Mesodermal cell (in vitro differentiated cells): ENCODE data around the gene RAMACL.

ENCODE experiments used
- H3K27ac ChIP-seq: 2 replicates; pipeline ENCODE4 v1.7.0; 2013; ENCODE audit warnings: mild to moderate bottlenecking, low read depth, low read length, moderate library complexity; ENCODE audit not compliant: severe bottlenecking
- H3K36me3 ChIP-seq: 2 replicates; pipeline ENCODE4 v1.7.1; 2013; ENCODE audit warnings: mild to moderate bottlenecking, low read length, moderate library complexity; ENCODE audit not compliant: control insufficient read depth, insufficient read depth
- H3K4me1 ChIP-seq: one replicate; pipeline ENCODE4 v1.7.1; 2013; ENCODE audit warnings: mild to moderate bottlenecking, low read length; ENCODE audit not compliant: insufficient read depth, control insufficient read depth, poor library complexity, severe bottlenecking
- H3K4me3 ChIP-seq: 2 replicates; pipeline ENCODE4 v1.7.0; 2013; ENCODE audit warnings: low read length, control low read depth, mild to moderate bottlenecking; ENCODE audit not compliant: insufficient read depth, poor library complexity, severe bottlenecking; ENCODE audit errors: extremely low read depth
- H3K9me3 ChIP-seq: 2 replicates; pipeline ENCODE4 v1.7.1; 2013; ENCODE audit warnings: mild to moderate bottlenecking, low read length, moderate library complexity; ENCODE audit not compliant: control insufficient read depth
- WGBS, 2 experiments: methylation state at CpG; one replicate each; pipeline ENCODE4 v1.1.5; 2013; ENCODE audit warnings: missing lambda C conversion rate in 2 of 2; ENCODE audit not compliant: insufficient coverage in 2 of 2; 5-methylcytosine and 5-hydroxymethylcytosine counted together

Gene RAMACL

DNA sequence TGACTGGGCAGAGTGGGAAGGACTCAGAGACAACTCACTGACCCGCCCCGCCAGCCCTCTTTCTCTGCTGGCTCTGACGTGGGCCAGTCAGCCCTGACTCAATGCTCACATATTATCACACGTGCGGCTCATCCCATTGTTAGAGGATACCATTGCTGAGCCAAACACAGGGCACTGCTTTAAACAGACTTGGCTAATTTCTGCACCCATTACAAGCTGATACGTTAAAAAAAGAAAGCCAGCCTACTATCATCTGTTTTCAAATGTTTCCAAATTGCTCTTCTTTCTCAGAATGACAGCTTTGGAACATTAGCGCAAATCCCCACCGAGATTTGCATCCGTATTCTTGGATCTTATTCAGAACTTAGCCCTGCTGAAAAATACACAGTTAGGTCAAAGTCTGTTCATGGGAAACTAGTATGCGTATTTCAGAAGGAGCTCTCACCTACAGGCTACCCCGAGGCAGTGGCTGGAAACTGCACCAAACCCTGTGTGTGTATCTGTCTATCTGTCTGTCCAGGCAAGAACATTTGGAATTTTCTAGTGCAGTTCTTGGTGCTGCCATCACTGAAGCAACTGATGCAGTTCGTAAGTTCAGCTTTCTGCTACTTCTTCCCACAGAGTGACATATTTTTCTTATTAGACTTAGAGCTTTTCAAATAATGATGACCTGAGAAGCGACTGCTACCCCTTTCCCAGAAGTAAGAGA, 32.8 kb downstream of the RAMACL start:
- Histone ChIP-seq H3K4me1 (peaks cover 8% of the 10 kb centered on the region), H3K36me3 (no peaks in the 10 kb centered on the region), H3K4me3 (no peak overlapping the region), H3K27ac (no peak overlapping the region), H3K9me3 (no peaks in the 10 kb centered on the region)
- WGBS, 2 experiments, result 83 to 84% methylated on average over 11 to 13 of the region's 13 CpGs

DNA sequence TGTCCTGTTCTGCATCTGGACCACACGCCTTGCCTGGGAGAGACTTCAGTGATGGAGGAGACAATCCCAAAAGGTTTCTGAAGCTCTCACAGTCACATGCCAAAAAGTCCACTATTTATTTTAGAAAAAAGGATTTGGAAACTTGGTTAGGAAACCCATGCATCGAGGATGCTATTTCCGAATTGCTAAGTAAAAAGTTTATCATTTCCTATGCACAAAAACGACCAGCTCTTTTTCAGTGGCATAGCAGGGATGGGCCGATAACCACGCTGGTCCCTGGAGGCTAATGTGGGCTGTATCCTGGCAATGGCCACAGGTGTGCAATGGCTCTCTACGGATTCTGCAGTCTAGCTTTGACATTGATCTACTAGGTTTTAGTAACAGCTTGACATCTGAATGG, 33.9 kb downstream of the RAMACL start:
- WGBS, 2 experiments, result 89 to 90% methylated on average over 3 to 5 of the region's 7 CpGs
- no peak overlapping the region for H3K4me3 ChIP-seq
- H3K27ac ChIP-seq, result no peak overlapping the region
- peaks cover 8% of the 10 kb centered on the region for H3K4me1 ChIP-seq
- H3K9me3 ChIP-seq, result no peaks in the 10 kb centered on the region
- H3K36me3 ChIP-seq, result no peaks in the 10 kb centered on the region

DNA sequence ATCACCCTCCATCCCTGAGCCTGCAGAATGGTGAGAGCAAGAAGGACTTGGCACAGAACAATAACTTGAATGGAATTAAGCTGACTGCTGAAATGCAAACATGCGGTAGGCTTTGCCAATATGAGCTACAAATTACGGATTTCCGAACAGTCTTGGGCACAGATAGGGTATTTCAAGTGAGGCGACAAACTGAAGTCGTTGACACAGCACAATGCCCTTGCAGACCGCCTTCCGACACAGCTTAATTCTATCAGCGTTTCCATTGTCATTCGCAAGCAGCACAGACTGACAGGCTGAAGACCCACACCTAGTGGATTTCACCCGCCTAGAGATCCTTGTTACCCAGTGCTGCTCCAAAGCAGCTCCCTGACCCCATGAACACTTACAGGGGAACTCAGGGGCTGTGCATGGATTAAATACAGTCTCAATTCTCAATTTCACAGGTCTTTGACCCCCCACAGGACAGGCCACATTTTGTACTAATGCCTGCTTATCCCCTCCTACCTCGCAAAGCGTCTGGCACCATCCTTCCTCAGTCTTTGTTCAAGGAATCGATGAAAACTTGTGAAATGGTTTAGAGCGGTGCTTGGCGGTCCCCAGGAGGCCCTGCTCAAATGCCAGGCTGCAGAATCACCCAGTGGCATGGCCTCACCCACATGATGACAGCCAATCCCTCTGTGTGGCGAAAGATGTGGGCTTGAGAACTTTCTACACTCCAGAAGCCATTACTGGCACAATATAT, 34.6 kb downstream of the RAMACL start:
- Histone ChIP-seq H3K27ac (no peak overlapping the region), H3K4me3 (no peak overlapping the region), H3K9me3 (no peaks in the 10 kb centered on the region), H3K4me1 (peaks cover 8% of the 10 kb centered on the region), H3K36me3 (no peaks in the 10 kb centered on the region)
- 61 to 66% methylated on average over 15 to 16 of the region's 16 CpGs for WGBS, 2 experiments

DNA sequence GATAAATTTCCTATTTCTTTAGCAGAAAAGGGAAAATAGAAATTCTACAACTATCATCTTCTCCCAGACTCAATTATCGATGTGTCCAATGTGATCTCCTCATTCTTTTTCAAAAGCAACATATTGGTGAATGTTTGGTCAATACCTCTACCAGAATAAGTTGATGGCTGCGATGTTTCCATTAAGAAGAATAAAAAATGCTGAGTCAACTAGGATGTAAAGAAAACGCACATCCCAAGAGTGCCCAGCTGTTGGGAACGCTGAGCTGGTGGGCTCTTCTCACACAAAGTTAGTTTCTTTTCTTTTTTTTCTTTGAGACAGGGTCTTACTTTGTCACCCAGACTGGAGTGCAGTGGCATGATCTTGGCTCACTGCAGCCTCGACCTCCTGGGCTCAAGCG, 39.8 kb downstream of the RAMACL start:
- Histone ChIP-seq H3K4me3 (no peak overlapping the region), H3K4me1 (peaks cover 6% of the 10 kb centered on the region), H3K9me3 (no peaks in the 10 kb centered on the region), H3K36me3 (no peaks in the 10 kb centered on the region), H3K27ac (no peak overlapping the region)
- 90 to 92% methylated on average over 2 to 4 of the region's 6 CpGs for WGBS, 2 experiments

DNA sequence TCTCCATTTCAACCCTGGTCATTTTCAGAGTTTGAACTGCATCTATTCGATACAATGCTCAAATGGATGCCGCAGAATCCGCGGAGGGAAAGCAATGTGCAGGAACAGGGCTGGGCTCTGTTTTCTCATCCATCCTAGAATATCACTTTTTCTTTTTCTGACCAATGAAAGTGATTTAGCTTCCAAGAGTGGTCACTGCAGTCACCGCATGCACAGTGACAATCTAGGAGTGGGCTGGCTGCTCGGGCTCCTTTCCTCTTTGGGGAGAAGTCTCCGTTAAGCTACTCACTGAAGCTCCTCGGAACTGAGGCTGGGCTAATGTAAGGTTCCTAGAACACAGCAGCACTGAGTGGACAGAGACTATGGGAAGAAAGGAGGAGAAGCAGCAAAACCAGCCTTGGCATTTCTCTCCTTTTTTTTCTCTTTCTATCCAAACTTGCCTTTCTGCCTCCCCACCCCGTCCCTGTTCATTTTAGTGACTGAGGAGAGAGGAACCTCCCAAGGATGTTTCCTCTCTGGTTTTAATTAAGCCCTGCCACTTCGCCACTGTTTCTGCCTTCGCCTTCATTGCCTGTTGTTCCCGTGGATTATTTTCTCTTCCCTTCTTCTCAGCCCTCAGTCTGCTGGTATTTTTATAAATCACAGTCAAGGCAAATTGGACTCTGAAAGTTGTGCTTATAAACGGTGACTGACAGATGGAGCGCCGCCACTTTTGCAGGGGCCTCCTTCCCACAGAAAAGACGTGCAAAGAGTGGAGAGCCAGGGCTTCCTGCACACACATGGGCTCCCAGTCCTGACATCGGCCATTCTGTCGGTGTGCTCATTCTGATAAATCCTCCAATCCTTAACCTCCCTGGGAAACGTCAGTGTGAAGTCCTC, 41.1 kb downstream of the RAMACL start:
- Histone ChIP-seq H3K36me3 (no peaks in the 10 kb centered on the region), H3K4me1 (peaks cover 13% of the 10 kb centered on the region), H3K4me3 (no peak overlapping the region), H3K9me3 (no peaks in the 10 kb centered on the region), H3K27ac (no peak overlapping the region)
- WGBS, 2 experiments, result 92 to 93% methylated on average over 14 to 19 of the region's 19 CpGs

DNA sequence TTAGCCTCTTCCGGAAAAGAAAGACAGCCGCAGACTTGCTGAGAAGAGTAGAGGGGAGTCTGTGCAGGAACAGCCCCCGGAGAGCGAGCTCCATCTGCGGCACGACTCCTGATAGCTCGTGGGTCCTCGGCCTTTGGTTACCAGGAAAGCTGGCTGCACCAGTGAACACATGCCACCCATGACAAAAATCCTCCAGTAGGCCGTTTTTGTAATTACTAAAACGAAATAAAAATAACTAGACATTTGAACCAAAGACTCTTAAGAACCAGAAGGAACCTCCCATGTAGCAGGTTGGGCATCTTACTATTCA, 42.2 kb downstream of the RAMACL start:
- H3K4me3 ChIP-seq, result no peak overlapping the region
- WGBS, 2 experiments, result 93 to 95% methylated on average over 6 to 10 of the region's 10 CpGs
- H3K36me3 ChIP-seq, result no peaks in the 10 kb centered on the region
- H3K4me1 ChIP-seq, result peaks cover 13% of the 10 kb centered on the region
- no peaks in the 10 kb centered on the region for H3K9me3 ChIP-seq
- H3K27ac ChIP-seq, result no peak overlapping the region

DNA sequence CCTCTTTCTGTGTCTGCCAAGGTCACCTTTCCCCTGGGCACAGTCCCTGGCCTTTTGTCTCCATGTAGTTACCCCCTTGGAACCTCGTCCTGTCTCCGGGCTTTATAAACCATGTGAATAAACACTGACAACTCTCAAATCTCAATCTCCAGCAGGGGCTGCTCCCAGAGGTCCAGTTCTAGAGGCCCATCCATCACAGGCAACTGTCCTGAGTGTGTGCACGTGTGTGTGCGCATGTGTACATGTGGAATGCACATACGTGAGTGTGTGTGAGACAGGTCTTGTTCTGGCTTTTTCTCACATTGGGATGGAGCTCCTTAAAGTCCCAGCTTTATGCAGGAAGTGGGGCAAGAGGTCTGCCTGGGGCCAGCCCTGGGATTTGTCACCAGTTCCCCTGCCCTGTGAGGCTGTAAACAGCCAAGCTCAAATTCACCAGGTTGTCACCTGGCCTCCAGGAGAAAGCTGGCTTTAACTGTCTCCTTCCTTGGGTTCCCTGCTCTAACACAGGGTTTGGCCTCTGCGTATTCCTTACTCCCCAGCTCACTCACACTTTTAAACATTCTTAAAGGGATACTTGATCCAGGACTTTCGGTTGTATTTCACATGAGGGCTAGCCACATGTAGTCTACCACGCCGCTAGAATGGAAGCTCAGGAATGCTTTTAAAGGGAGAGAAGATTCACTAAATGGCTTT, 42.7 kb downstream of the RAMACL start:
- Histone ChIP-seq H3K36me3 (no peaks in the 10 kb centered on the region), H3K4me1 (peaks cover 13% of the 10 kb centered on the region), H3K4me3 (no peak overlapping the region), H3K9me3 (no peaks in the 10 kb centered on the region), H3K27ac (no peak overlapping the region)
- 85 to 91% methylated on average over 6 to 7 of the region's 9 CpGs for WGBS, 2 experiments

DNA sequence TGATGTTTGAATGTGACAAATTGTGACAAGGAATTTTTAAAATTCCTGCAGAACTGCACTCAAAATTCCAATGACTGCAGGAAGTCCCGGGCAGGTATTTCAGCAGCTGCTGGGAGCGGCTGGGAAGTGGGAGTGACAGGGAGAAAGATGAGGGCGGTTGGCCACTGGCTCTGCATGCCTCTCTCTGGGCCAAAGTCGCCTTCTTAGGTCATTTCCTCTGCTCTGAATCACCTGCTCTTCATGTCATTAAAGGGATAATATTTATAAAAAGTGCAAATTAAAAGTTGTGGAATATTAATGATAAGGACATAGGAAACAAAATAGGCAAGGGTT, 43.9 kb downstream of the RAMACL start:
- H3K36me3 ChIP-seq, result peaks cover 5% of the 10 kb centered on the region
- H3K4me1 ChIP-seq, result peaks cover 13% of the 10 kb centered on the region
- no peak overlapping the region for H3K27ac ChIP-seq
- 17% methylated on average over 1 of the region's 4 CpGs; no CpG with 5 or more reads in 1 of the 2 experiments for WGBS, 2 experiments
- H3K9me3 ChIP-seq, result no peaks in the 10 kb centered on the region
- H3K4me3 ChIP-seq, result no peak overlapping the region

DNA sequence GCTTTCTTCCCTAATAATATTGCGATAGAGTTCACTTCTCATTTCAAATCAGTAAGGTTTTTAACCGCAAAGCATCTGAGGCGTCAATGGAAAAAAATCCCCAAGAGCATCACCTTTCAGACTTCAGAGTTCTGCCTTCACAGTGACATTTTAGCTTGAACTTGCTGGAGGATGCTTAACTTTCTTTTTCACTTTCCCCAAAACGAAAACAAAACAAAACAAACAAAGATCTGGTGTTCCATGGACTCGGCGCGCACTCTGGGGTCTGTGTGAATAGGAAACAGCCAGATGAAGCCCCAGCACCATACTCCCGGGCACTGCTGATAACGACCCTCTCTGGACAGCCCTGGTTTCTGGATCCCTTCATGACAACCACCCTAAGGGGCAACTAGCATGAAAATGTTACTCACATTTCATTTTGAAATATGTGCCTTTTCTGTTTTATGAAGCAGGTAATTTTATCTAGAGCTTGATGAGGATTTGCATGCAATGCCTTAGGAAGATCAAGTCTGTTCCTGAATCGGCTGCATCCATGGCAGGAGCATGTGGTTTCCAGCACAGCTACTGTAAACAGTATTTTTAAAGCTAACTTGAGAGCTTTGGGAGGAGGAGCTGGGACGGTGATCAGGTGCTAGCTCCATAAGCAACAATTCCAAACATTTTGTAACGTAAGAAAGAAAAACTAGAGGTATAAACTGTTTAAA, 44.5 kb downstream of the RAMACL start:
- no peaks in the 10 kb centered on the region for H3K9me3 ChIP-seq
- 91 to 94% methylated on average over 10 of the region's 12 CpGs for WGBS, 2 experiments
- H3K4me1 ChIP-seq, result peaks cover 13% of the 10 kb centered on the region
- H3K36me3 ChIP-seq, result peaks cover 5% of the 10 kb centered on the region
- no peak overlapping the region for H3K27ac ChIP-seq
- H3K4me3 ChIP-seq, result no peak overlapping the region

DNA sequence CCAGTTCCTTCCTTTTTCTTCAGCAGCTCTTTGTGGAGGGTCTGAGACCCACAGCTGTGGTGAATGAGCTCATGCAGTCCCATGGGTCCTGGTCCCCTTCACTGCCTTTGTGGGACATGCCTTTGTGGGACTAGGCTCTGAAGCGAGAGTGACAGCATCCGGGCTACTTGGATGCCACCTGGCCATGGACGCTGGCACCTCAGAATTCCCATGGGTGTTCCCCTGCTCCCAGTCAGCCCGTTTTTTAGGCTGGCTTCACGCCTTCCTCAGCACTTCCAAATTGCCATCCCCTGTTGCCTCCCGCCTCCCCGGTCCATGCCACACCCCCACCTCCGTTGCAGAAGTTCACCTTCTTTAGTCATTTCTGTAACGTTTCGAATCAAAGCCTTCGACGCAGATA, 45.1 kb downstream of the RAMACL start:
- 89 to 94% methylated on average over 8 to 12 of the region's 12 CpGs for WGBS, 2 experiments
- Histone ChIP-seq H3K27ac (no peak overlapping the region), H3K4me3 (no peak overlapping the region), H3K36me3 (peaks cover 5% of the 10 kb centered on the region), H3K9me3 (no peaks in the 10 kb centered on the region), H3K4me1 (peaks cover 13% of the 10 kb centered on the region)
